ENCODE measurements around the gene ALX1. TPM values are rescaled to one million over a fixed set of nuclear protein-coding genes. Genes with fewer than 3 reads are reported as not detected.

Gene ALX1
- not detected for total RNA-seq

- Histone ChIP-seq H3K27me3 (peaks cover 0 to 22% of the 10 kb centered on the region in 2 donors), H3K4me1 (peaks cover 0 to 13% (median 0%) of the 10 kb centered on the region in 4 donors), H3K9me3 (peaks cover 0 to 5% (median 0%) of the 10 kb centered on the region in 4 donors), H3K27ac (no peak within 1 kb of the TSS), H3K36me3 (no peaks in the 10 kb centered on the region), H3K4me3 (peak within 1 kb of the TSS; percentile 4 to 54 (median 24))
- DNase-seq = peak in 2 of 3 donors; percentile 49 to 67
- no peak for TF ChIP-seq POLR2A (IDR thresholded peaks at IDR 0.05)
- no peak for TF ChIP-seq CTCF (IDR thresholded peaks at IDR 0.05)
Measured at GRCh38 chr12:85280165-85280983, at the start of gene ALX1. ALX1 (plus strand) TSS chr12:85280220; CDS start chr12:85280262, 42 bp downstream.

- no peak for TF ChIP-seq CTCF (IDR thresholded peaks at IDR 0.05)
- TF ChIP-seq POLR2A (IDR thresholded peaks at IDR 0.05) = no peak
- Histone ChIP-seq H3K36me3 (no peaks in the 10 kb centered on the region), H3K27me3 (no peaks in the 10 kb centered on the region), H3K4me1 (no peaks in the 10 kb centered on the region), H3K4me3 (no peak overlapping the region), H3K27ac (no peak overlapping the region), H3K9me3 (no peaks in the 10 kb centered on the region)
- DNase-seq = no peak
Measured at GRCh38 chr12:85237327-85237726, 42.7 kb upstream of the ALX1 start.

- Histone ChIP-seq H3K4me1 (no peaks in the 10 kb centered on the region), H3K27ac (no peak overlapping the region), H3K9me3 (no peaks in the 10 kb centered on the region), H3K27me3 (no peaks in the 10 kb centered on the region), H3K4me3 (no peak overlapping the region), H3K36me3 (no peaks in the 10 kb centered on the region)
- TF ChIP-seq CTCF (IDR thresholded peaks at IDR 0.05) (no peak), POLR2A (IDR thresholded peaks at IDR 0.05) (no peak)
- DNase-seq = no peak
Measured at GRCh38 chr12:85244561-85244960, 35.5 kb upstream of the ALX1 start.

GRCh38 chr12:85253853-85254252 is 26.2 kb upstream of the ALX1 start:
- no peak overlapping the region for H3K27ac ChIP-seq
- H3K4me3 ChIP-seq = no peak overlapping the region
- no peaks in the 10 kb centered on the region for H3K36me3 ChIP-seq
- no peak for DNase-seq
- no peaks in the 10 kb centered on the region for H3K9me3 ChIP-seq
- no peaks in the 10 kb centered on the region for H3K27me3 ChIP-seq
- H3K4me1 ChIP-seq = no peaks in the 10 kb centered on the region
- no peak for TF ChIP-seq CTCF (IDR thresholded peaks at IDR 0.05)

- TF ChIP-seq POLR2A (IDR thresholded peaks at IDR 0.05) (no peak), CTCF (IDR thresholded peaks at IDR 0.05) (no peak)
- no peaks in the 10 kb centered on the region for H3K4me1 ChIP-seq
- H3K27ac ChIP-seq = no peak overlapping the region
- no peaks in the 10 kb centered on the region for H3K36me3 ChIP-seq
- no peaks in the 10 kb centered on the region for H3K27me3 ChIP-seq
- H3K9me3 ChIP-seq = no peaks in the 10 kb centered on the region
- no peak overlapping the region for H3K4me3 ChIP-seq
- DNase-seq = no peak
Measured at GRCh38 chr12:85257671-85258070, 22.3 kb upstream of the ALX1 start.
